ENCODE results near the gene KLF2.

GRCh38 chr19:16349551-16350152 lies 25.0 kb downstream of the KLF2 start:
- TF ChIP-seq, protein P1, sequence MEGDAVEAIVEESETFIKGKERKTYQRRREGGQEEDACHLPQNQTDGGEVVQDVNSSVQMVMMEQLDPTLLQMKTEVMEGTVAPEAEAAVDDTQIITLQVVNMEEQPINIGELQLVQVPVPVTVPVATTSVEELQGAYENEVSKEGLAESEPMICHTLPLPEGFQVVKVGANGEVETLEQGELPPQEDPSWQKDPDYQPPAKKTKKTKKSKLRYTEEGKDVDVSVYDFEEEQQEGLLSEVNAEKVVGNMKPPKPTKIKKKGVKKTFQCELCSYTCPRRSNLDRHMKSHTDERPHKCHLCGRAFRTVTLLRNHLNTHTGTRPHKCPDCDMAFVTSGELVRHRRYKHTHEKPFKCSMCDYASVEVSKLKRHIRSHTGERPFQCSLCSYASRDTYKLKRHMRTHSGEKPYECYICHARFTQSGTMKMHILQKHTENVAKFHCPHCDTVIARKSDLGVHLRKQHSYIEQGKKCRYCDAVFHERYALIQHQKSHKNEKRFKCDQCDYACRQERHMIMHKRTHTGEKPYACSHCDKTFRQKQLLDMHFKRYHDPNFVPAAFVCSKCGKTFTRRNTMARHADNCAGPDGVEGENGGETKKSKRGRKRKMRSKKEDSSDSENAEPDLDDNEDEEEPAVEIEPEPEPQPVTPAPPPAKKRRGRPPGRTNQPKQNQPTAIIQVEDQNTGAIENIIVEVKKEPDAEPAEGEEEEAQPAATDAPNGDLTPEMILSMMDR (IDR thresholded peaks at IDR 0.05), result no peak
- TF ChIP-seq POLR2A (IDR thresholded peaks at IDR 0.05) (no peak), EP300 (IDR thresholded peaks at IDR 0.05) (no peak)

All from stomach (tissue), 4 donors.